ENCODE measurements around the gene CCDC57.
A peak's percentile ranks its signal among the peaks of the same experiment; 100 is the strongest.

Gene CCDC57

DNA sequence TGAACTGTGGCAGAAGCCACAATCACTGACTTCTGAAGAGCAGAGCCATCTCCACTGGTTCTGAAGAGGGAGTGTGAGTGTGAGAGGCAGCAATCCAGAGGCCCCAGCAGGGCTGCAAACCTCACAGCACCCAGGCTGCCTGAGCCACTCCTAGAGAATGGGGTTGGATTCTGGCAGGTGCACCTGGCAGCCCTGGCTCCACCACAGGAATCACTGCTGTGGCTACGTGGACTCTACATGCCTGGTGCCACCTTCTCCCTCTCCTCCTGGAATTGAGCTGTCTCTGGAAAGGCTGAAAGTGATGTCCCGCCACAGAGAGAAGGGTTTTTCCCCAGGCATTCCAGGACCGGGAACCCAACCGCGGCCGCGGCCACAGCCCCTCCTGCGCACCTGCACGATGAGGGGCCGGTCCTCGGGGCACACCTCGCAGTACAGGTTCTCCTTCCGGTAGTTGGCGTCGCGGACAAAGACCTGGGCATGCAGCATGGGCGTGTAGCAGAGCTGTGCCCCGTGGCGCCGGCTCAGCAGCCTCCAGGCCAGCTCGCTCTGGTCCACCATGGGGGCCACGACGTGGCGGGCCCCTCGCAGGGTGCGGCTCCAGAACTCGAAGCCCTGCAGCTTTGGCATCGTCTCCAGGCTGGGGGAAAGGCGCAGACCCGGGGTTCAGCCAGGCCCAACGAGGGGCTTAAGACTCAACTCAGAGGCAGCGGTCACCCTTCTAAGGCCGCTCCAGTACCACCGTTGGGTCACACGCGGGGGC lies 148.0 kb downstream of the CCDC57 start:
- Mint-ChIP-seq H3K27ac (no peak overlapping the region), H3K9me3 (no peaks in the 10 kb centered on the region), H3K36me3 (ENCODE audit: low read depth) (peaks cover 3% of the 10 kb centered on the region), H3K4me3 (peak overlapping the region; percentile 68 to 76 (median 75)), H3K4me1 (no peaks in the 10 kb centered on the region), H3K27me3 (ENCODE audit: low read depth) (no peaks in the 10 kb centered on the region)
- TF ChIP-seq, protein P1, sequence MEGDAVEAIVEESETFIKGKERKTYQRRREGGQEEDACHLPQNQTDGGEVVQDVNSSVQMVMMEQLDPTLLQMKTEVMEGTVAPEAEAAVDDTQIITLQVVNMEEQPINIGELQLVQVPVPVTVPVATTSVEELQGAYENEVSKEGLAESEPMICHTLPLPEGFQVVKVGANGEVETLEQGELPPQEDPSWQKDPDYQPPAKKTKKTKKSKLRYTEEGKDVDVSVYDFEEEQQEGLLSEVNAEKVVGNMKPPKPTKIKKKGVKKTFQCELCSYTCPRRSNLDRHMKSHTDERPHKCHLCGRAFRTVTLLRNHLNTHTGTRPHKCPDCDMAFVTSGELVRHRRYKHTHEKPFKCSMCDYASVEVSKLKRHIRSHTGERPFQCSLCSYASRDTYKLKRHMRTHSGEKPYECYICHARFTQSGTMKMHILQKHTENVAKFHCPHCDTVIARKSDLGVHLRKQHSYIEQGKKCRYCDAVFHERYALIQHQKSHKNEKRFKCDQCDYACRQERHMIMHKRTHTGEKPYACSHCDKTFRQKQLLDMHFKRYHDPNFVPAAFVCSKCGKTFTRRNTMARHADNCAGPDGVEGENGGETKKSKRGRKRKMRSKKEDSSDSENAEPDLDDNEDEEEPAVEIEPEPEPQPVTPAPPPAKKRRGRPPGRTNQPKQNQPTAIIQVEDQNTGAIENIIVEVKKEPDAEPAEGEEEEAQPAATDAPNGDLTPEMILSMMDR (IDR thresholded peaks at IDR 0.05; ENCODE audit: unreplicated experiment in 3 of 3): no peak

DNA sequence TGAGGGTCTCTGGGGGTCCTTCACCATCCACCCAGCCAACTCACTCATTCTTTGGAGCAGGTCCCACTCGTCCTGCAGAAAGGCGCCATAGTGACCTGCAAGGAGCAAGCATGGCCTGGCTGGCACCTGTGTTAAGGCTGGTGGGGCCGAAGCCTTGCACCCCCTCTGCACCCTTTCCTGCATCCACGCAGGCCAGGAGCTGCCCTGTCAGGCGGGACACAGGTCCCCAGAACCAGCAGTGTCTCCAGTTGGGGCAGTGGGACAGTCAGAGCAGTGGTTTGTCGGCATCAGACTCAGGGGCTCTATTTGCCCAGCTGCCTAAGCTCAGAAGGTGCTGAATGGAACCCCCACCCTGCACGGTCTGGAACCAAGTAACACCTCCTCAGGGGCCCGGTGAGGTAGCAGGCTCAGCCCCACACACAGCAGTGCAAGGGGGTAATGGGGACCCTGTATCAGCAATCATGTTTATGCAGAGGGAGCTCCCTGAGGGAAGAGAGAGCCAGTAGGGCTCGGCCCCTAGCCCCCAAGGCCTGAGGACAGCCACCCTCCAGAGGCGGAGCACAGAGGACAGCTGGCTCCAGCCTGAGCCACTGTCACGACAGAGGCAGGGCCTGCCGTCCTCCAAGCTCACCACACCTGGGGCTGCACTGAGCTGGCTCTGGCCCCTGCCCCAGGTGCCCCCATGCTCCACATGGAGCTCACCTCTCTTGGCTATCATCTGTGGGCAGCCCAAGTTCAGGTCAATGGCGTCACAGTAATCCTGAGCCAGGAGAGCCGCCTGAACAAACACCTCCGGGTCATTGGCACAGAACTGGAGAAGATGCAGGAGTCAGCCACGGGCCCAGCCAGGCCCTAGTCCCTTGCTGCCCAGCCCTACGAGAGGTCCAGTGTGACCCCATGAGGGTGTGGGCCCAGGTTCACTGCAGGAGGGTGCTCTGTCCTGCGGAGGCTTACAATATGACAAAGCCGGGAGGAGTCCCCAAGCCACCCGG lies 148.9 kb downstream of the CCDC57 start:
- TF ChIP-seq, protein P1 (IDR thresholded peaks at IDR 0.05; ENCODE audit: unreplicated experiment in 3 of 3): no peak
- peaks cover 3% of the 10 kb centered on the region for H3K36me3 Mint-ChIP-seq (ENCODE audit: low read depth)
- no peak overlapping the region for H3K27ac Mint-ChIP-seq
- no peaks in the 10 kb centered on the region for H3K9me3 Mint-ChIP-seq
- H3K4me3 Mint-ChIP-seq: peak overlapping the region; percentile 68 to 76 (median 75)
- H3K4me1 Mint-ChIP-seq: no peaks in the 10 kb centered on the region
- no peaks in the 10 kb centered on the region for H3K27me3 Mint-ChIP-seq (ENCODE audit: low read depth)

DNA sequence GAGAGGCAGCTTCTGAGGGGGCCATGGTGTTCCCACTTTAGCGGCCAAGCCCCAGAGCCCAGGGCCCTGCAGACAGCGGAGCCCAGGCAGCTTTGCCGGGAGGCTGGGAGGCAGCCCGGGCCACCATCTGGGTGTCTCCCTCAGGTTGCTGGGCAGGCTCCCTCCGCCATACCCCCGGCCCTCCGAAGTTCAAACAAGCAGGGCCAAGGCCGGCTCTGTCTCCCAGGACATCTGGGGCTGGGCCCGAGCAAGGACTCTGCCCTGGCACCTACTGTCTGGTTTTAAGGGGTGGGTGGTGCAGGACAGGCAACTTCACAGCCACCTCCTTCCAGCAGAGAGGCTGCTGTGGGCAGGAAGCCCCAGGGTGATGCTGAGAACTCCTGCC lies 149.7 kb downstream of the CCDC57 start:
- TF ChIP-seq, protein P1 (IDR thresholded peaks at IDR 0.05; ENCODE audit: unreplicated experiment in 3 of 3): no peak
- Mint-ChIP-seq H3K27ac (no peak overlapping the region), H3K4me1 (no peaks in the 10 kb centered on the region), H3K9me3 (no peaks in the 10 kb centered on the region), H3K4me3 (no peak overlapping the region), H3K36me3 (ENCODE audit: low read depth) (peaks cover 5% of the 10 kb centered on the region), H3K27me3 (ENCODE audit: low read depth) (no peaks in the 10 kb centered on the region)

DNA sequence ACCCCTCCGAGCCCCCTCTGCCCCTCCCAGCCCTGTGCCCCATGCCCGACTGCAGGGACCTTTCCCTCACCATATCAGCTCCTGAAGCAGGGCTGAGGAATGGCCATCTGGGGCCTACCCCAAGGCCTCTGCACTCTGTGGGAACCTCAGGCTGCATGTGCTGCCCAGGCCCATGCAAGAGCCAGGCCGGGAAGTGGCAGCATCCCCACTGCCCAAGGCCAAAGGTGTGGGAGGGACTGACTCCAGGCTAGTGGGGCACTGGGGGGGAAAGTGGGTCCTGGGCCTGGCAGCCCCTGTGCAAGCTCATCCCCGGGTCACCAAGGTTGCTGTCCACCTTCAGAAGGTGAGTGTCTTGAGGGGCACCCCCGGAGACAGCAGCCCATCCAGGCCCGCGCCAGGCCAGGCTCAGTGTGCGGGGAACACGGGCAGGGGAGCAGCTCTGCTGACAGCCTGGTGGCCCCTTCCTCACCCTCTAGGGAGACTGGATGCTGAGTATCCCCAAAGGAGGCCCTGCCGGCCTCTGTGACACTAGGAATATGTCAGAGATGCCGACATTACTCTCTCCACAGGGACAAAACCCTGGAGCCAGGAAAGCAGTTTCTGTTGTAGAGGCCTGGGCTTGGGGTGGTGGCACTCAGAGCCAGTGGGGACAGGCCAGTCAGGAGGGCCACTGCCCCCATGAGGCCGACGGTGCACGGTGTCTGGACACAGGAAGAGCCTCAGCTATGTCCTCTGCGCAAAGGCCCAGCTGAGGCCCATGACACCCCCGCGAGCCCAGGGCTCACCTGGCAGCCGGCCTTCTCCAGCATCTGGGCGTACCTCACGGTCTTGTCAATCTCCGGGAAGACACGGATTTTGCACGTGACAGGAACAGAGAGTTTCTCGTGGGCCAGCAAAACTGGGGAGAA lies 150.3 kb downstream of the CCDC57 start:
- Mint-ChIP-seq H3K9me3 (no peaks in the 10 kb centered on the region), H3K36me3 (ENCODE audit: low read depth) (peaks cover 9% of the 10 kb centered on the region), H3K4me1 (no peaks in the 10 kb centered on the region), H3K27me3 (ENCODE audit: low read depth) (no peaks in the 10 kb centered on the region), H3K27ac (no peak overlapping the region), H3K4me3 (peak overlapping the region; percentile 32 to 63 (median 44))
- TF ChIP-seq, protein P1 (IDR thresholded peaks at IDR 0.05; ENCODE audit: unreplicated experiment in 3 of 3): no peak

DNA sequence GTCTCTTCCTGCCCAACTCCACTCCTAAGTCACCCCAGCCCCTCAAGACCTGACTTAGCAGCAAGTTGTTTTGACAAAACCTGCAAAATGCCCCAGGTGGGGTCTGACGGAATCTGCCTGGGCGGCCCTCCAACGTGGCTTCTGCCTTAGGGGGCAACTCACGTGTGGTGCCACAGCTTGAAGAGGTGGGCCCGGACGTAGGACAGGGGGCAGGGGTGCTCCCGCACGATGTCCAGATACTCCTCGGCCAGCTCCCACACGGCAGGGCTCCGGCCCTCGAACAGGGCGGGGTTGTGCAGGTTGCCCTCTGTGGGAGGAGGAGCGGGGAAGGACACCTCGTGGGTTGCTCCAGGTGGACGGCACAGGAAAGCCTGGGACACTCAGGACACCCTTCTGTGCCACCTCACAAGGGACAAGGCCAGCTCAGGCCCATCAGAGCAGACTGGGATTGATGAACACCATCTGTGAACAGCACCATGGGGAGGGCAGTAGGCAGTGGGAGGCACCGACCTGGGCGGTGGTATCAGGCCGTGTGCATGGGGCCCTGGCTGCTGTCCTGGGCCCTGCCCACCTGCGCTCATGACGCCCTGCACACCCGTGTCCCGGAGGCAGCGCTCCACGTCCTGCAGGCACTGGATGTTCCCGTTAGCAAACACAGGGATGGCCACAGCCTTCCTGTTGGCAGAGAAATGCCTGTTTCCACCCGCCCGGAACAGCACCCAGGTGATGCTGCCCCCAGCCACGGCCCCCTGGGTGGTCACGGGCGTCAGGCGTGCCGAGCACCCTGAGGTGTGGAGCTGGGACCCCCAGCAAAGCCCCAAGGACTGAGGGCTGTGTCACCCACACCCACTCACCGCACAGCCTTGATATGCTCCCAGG lies 151.4 kb downstream of the CCDC57 start:
- no peaks in the 10 kb centered on the region for H3K4me1 Mint-ChIP-seq
- TF ChIP-seq, protein P1 (IDR thresholded peaks at IDR 0.05; ENCODE audit: unreplicated experiment in 3 of 3): no peak
- H3K9me3 Mint-ChIP-seq: no peaks in the 10 kb centered on the region
- no peak overlapping the region for H3K27ac Mint-ChIP-seq
- no peak overlapping the region for H3K4me3 Mint-ChIP-seq
- H3K27me3 Mint-ChIP-seq (ENCODE audit: low read depth): no peaks in the 10 kb centered on the region
- H3K36me3 Mint-ChIP-seq (ENCODE audit: low read depth): peaks cover 9% of the 10 kb centered on the region

Measured in nephron (organoid).